SU-DHL-6 (cell line): ENCODE measurements around the gene CLEC3A.

Experiments
- CTCF ChIP-seq: fragments of 200-600 bp; sonication (generic); IDR thresholded peaks from one replicate; pipeline ENCODE4 v1.5.1; 2017; ENCODE audit warnings: antibody characterized with exemption, mild to moderate bottlenecking, low read length, moderate library complexity; ENCODE audit not compliant: insufficient read depth, poor library complexity, severe bottlenecking
- EZH2phosphoT487 ChIP-seq: fragments of 200-600 bp; sonication (generic), shearing (Covaris generic); conservative IDR thresholded peaks from 2 replicates; pipeline ENCODE4 v1.6.1; 2018; ENCODE audit warnings: mild to moderate bottlenecking, antibody characterized with exemption, low read length, moderate library complexity, mixed read lengths

GRCh38 chr16:78002915-78003538 is 19.3 kb upstream of the CLEC3A start:
- peak; percentile 74 for TF ChIP-seq CTCF
- TF ChIP-seq EZH2phosphoT487: no peak
